T47D (cell line): ENCODE measurements around the gene DPP4.
"Not testable (repeated sequence)": the region's sequence is repeated elsewhere in the genome, so short reads cannot be mapped to it uniquely, and the experiment has no call there.

ENCODE experiments used
- DNase-seq, 2 experiments: peaks; one replicate each; pipeline versions ENCODE4 v3.0.0 to v3.0.0-alpha.2; 2011 to 2012; ENCODE audit warnings: low read depth in 1 of 2, low spot score in 1 of 2
- JUND ChIP-seq: IDR thresholded peaks from 2 replicates; pipeline ENCODE4 v1.6.1; 2012; ENCODE audit warnings: low read depth
- in situ Hi-C: cut with HindIII; loops from 2 replicates; pipeline ENCODE4 v1.10.0; 2016; ENCODE audit warnings: low sequenced_read_pairs, low pct_unique_long_range_greater_than_20kb

Gene DPP4

GRCh38 chr2:162062559-162062958 is 11.5 kb downstream of the DPP4 start:
- in situ Hi-C loops: no loop called here
- DNase-seq: no peak
- no peak for TF ChIP-seq JUND

DNA sequence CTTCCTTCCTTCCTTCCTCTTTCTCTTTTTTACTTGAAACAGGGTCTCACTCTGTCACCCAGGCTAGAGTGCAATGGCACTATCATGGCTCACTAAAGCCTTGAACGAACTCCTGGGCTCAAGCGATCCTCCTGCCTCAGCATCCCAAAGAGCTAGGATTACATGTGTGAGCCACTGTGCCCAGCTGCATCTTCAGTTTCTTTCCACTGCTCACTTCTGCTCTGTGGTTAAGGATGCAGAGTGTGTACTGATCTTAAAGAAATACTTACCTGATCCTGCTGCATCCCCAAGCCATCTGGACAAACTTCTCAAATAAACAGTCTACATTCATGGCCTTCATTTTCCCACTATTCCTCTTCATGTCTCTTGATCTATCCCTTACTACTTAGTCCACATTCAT is 13.0 kb downstream of the DPP4 start:
- DNase-seq: no peak
- in situ Hi-C loops: no loop called here
- TF ChIP-seq JUND: no peak

DNA sequence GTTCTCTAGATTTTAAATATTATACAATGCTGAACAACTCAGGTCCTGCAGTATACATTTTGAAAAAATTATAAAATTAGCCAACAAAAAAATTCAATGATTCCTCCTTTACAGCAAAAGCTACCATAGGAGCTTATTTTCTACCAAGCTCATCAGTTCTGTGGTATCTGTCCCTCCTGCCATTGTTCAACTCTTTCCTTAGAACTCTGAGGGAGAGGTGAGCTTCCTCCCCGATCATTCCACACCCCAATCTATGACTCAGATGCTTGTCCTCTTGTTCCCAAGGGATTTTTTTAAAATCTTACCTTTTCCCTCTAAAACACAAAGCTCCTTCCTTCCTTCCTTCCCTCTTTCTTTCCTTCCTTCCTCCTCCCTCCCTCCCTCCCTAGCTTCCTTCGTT is 13.5 kb downstream of the DPP4 start:
- in situ Hi-C loops: no loop called here
- TF ChIP-seq JUND: no peak
- no peak for DNase-seq

DNA sequence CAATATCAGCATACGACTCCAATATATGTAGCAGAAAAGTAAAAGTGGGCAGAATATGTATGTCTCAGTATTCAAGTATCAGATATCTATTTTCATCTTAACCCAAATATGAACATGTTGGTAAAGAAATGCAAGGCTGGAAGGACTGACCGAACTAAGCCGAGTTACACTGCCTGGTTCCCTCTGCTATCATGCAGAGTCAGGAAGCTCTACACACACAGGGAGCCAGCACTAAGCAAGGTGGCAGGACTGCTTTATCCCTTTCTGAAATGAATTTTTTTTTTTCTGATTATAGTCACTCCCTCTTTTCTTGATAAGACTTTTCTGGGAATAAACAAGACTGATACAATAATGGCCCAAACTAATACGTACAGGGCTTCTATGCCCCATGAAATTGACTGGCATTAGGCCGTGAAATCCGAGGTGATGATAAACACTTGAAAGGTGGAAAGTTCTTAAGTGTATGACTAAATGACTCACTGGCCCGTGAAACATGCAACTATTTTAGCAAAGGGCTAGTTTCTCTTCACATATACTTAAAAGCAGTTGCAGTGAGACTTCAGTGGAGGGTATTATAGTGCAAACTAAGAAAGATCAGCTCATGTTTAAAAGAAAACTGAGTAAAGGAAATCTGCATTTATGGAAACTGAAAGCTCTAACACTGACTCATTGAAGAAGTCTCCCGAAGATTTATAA is 14.9 kb downstream of the DPP4 start:
- no peak for DNase-seq
- in situ Hi-C loops: no loop called here
- no peak for TF ChIP-seq JUND

GRCh38 chr2:162057426-162057825 is 16.6 kb downstream of the DPP4 start:
- in situ Hi-C loops: no loop called here
- no peak for DNase-seq
- no peak for TF ChIP-seq JUND

DNA sequence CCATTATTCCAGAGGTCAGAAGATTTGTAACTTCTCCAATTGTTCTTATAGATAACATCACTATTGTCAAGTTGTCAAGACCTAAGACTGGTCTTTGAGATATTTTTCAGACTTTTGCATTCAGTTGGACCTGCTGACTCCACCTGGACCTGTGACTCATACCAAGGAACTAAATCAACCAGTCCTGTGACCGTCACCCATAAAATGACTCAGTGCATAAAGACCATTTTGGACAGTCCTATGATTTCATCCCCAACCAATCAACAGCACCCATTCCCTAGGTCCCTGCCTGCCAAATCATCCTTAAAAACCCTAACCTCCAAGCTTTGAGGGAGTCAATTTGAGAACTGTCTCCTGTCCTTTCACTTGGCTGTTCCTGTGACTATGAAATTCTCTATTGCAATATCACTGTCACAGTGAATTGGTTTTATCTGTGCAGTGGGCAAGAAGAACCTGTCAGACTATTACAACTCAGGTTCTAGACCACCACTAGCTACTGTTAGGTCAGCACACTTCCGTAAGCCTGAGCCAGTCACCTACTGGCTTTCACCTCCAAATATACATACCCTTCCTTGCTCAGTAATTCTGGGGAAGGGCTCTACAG is 17.1 kb downstream of the DPP4 start:
- in situ Hi-C loops: no loop called here
- TF ChIP-seq JUND: no peak
- no peak for DNase-seq

- TF ChIP-seq JUND: no peak
- in situ Hi-C loops: no loop called here
- DNase-seq: no peak
Observed at GRCh38 chr2:162053808-162054155, 20.2 kb downstream of the DPP4 start.

GRCh38 chr2:162053066-162053807 is 20.8 kb downstream of the DPP4 start:
- DNase-seq: no peak
- no peak for TF ChIP-seq JUND
- in situ Hi-C loops: no loop called here

GRCh38 chr2:162050513-162050961 is 23.5 kb downstream of the DPP4 start:
- DNase-seq: no peak
- in situ Hi-C loops: no loop called here
- TF ChIP-seq JUND: no peak

DNA sequence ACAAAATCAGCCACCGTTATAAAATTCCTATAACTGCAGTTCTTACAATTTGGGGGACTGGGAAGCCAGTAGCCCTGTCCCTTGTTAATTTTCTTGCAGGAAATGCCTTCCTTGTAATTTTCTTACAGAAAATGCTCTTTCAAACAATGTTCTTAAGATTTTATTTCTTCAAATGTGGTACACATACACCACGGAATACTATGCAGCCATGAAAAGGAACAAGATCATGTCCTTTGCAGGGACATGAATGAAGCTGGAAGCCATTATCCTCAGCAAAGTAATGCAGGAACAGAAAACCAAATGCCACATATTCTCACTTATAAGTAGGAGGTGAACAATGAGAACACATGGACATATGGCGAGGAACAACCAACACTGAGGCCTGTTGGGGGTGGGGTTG is 24.9 kb downstream of the DPP4 start:
- in situ Hi-C loops, DNase-seq: not testable (repeated sequence)

GRCh38 chr2:162044586-162044985 is 29.4 kb downstream of the DPP4 start:
- no peak for TF ChIP-seq JUND
- in situ Hi-C loops: no loop called here
- no peak for DNase-seq

DNA sequence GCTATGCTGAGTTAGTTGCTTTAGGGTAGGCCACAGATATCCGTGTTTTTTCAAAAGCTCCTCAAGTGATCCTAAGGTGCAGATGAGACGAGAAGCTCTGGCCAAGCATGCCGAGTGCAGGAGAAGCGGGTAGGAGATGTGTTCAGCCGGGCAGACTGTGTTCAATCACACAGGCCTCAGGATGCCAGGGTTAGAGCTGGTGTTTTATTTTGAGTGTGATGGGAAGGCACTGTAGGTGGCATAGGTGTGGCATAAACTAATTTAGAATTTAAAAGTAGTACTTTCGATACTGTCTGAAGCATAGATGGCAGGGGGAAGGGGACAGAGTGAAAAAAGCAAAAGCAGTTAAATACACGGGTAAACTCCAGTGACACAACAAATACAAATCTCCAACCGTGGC is 30.9 kb downstream of the DPP4 start:
- in situ Hi-C loops: no loop called here
- TF ChIP-seq JUND: no peak
- DNase-seq: no peak

DNA sequence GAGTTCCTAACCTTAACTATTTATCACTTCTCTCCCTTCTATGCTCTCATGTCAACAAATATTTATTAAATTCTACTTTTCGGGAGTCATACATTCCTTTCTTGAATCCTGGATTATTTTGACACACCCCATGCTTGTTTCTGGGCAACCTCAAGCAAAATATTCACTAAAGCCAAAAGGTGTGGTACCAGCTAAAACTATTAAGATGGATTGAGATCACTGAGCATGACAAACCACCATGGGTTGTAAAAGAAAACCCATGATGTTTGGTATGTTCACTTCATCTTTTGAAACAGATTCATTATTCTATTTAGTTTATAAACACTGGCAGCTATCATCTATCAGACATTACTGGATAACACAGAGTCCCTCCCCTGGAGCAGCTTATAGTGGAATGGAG is 32.5 kb downstream of the DPP4 start:
- in situ Hi-C loops: no loop called here
- TF ChIP-seq JUND: no peak
- no peak for DNase-seq
